GM23338 (cell line): ENCODE measurements around the gene MAPKAPK2. TPM values are rescaled to one million over a fixed set of nuclear protein-coding genes. Genes with fewer than 3 reads are reported as not detected.
"Not testable (repeated sequence)": the region's sequence is repeated elsewhere in the genome, so short reads cannot be mapped to it uniquely, and the experiment has no call there.

ENCODE experiments used
- ATAC-seq: fragments of 200-7000 bp; cut with Tn5 transposase; 3 replicates; pipeline ENCODE4 v1.9.1; 2020
- DNase-seq: peaks from one replicate; pipeline ENCODE4 v3.0.0-alpha.2; 2015; ENCODE audit warnings: low spot score
- H2AFZ ChIP-seq: fragments of 200-600 bp; sonication (generic); 2 replicates; pipeline ENCODE4 v1.8.0; 2016; ENCODE audit warnings: antibody characterized with exemption, mild to moderate bottlenecking, moderate library complexity
- H3F3A ChIP-seq: fragments of 200-600 bp; sonication (generic); replicated peaks from 2 replicates; pipeline ENCODE4 v1.8.0; 2017; ENCODE audit warnings: antibody characterized with exemption, mixed run types, low read depth
- H3K27ac ChIP-seq: fragments of 200-600 bp; sonication (generic); 2 replicates; pipeline ENCODE4 v1.6.1; 2016; ENCODE audit warnings: low read depth
- H3K27me3 ChIP-seq: fragments of 200-600 bp; sonication (generic); 2 replicates; pipeline ENCODE4 v1.8.0; 2016; ENCODE audit warnings: mild to moderate bottlenecking, mixed run types, moderate library complexity; ENCODE audit not compliant: insufficient read depth
- H3K36me3 ChIP-seq: fragments of 200-600 bp; sonication (generic); 2 replicates; pipeline ENCODE4 v1.8.0; 2016; ENCODE audit warnings: mild to moderate bottlenecking; ENCODE audit not compliant: insufficient read depth
- H3K4me1 ChIP-seq: fragments of 200-600 bp; sonication (generic); 2 replicates; pipeline ENCODE4 v1.8.0; 2016; ENCODE audit warnings: mild to moderate bottlenecking, moderate library complexity; ENCODE audit not compliant: insufficient read depth
- H3K4me2 ChIP-seq: fragments of 200-600 bp; sonication (generic); 2 replicates; pipeline ENCODE4 v1.7.1; 2017; ENCODE audit warnings: mixed run types
- H3K4me3 ChIP-seq: fragments of 200-600 bp; sonication (generic); 2 replicates; pipeline ENCODE4 v1.6.1; 2016; ENCODE audit warnings: mixed run types
- H3K79me2 ChIP-seq: fragments of 200-600 bp; sonication (generic); replicated peaks from 2 replicates; pipeline ENCODE4 v1.8.0; 2017; ENCODE audit warnings: mild to moderate bottlenecking; ENCODE audit not compliant: insufficient read depth
- H3K9me2 ChIP-seq: fragments of 200-600 bp; sonication (generic); 2 replicates; pipeline ENCODE4 v1.8.0; 2017; ENCODE audit not compliant: insufficient read depth
- H4K20me1 ChIP-seq: fragments of 200-600 bp; sonication (generic); replicated peaks from 2 replicates; pipeline ENCODE4 v1.8.0; 2017; ENCODE audit warnings: mild to moderate bottlenecking; ENCODE audit not compliant: insufficient read depth
- H3K27ac Mint-ChIP-seq: 2 replicates; pipeline ENCODE4 v1.8.0; 2020; ENCODE audit warnings: inconsistent platforms, mild to moderate bottlenecking, moderate library complexity, mixed read lengths
- H3K27me3 Mint-ChIP-seq: 3 replicates; pipeline ENCODE4 v1.8.0; 2022; ENCODE audit warnings: low read depth, mild to moderate bottlenecking, moderate library complexity, mixed read lengths, inconsistent platforms; ENCODE audit not compliant: insufficient read depth, poor library complexity
- H3K36me3 Mint-ChIP-seq: 3 replicates; pipeline ENCODE4 v1.8.0; 2021; ENCODE audit warnings: low read depth, mild to moderate bottlenecking, inconsistent platforms, moderate library complexity, mixed read lengths
- H3K4me1 Mint-ChIP-seq: 3 replicates; pipeline ENCODE4 v1.8.0; 2020; ENCODE audit warnings: mild to moderate bottlenecking, inconsistent platforms, mixed read lengths
- H3K4me3 Mint-ChIP-seq: 3 replicates; pipeline ENCODE4 v1.8.0; 2021; ENCODE audit warnings: moderate library complexity, mild to moderate bottlenecking, inconsistent platforms, mixed read lengths
- H3K9me3 Mint-ChIP-seq: 3 replicates; pipeline ENCODE4 v1.8.0; 2020; ENCODE audit warnings: moderate library complexity, mild to moderate bottlenecking, inconsistent platforms, mixed read lengths
- CREB1 ChIP-seq: fragments of 250-450 bp; sonication (Bioruptor Pico); IDR thresholded peaks from 2 replicates; pipeline ENCODE4 v1.5.0; 2020; ENCODE audit warnings: low read depth, mild to moderate bottlenecking, moderate library complexity
- CTCF ChIP-seq, 2 experiments: fragments of 200-600 bp in 1 of 2; sonication (generic) in 1 of 2; conservative IDR thresholded peaks; 2 replicates each; pipeline versions ENCODE4 v1.5.1 to v1.6.1; 2016 to 2017; ENCODE audit warnings: antibody characterized with exemption in 2 of 2, low read depth in 2 of 2, mild to moderate bottlenecking in 2 of 2, moderate library complexity in 1 of 2
- ETS1 ChIP-seq: IDR thresholded peaks from 2 replicates; pipeline ENCODE4 v1.6.1; 2016; ENCODE audit warnings: antibody characterized with exemption
- EZH2 ChIP-seq: fragments of 200-600 bp; sonication (generic); IDR thresholded peaks from one replicate; pipeline ENCODE4 v1.8.0; 2017; ENCODE audit warnings: antibody characterized with exemption, mild to moderate bottlenecking, low read depth; ENCODE audit not compliant: unreplicated experiment
- EZH2phosphoT487 ChIP-seq: fragments of 200-600 bp; sonication (generic); IDR thresholded peaks from one replicate; pipeline ENCODE4 v1.8.1; 2018; ENCODE audit warnings: antibody characterized with exemption; ENCODE audit not compliant: unreplicated experiment
- NANOG ChIP-seq: IDR thresholded peaks from 2 replicates; pipeline ENCODE4 v1.6.1; 2016; ENCODE audit warnings: antibody characterized with exemption, borderline replicate concordance
- POLR2AphosphoS5 ChIP-seq: IDR thresholded peaks from 2 replicates; pipeline ENCODE4 v1.6.1; 2016; ENCODE audit warnings: antibody characterized with exemption, low read depth
- REST ChIP-seq: IDR thresholded peaks from one replicate; pipeline ENCODE4 v1.6.1; 2018; ENCODE audit warnings: antibody characterized with exemption; ENCODE audit not compliant: unreplicated experiment
- ZNF114 ChIP-seq: fragments of 250-450 bp; sonication (Bioruptor Pico); IDR thresholded peaks from 2 replicates; pipeline ENCODE4 v1.5.0; 2020; ENCODE audit warnings: mild to moderate bottlenecking, moderate library complexity
- ZNF331 ChIP-seq: fragments of 250-450 bp; sonication (Bioruptor Pico); IDR thresholded peaks from 2 replicates; pipeline ENCODE4 v1.5.0; 2020; ENCODE audit warnings: low read depth, mild to moderate bottlenecking, moderate library complexity
- polyA plus RNA-seq: library from polyadenylated mRNA; unstranded; fragments of >200 nt; fragmentation: Nextera tagmentation; extraction: Ambion mirVana; gene quantifications from 2 replicates; pipeline ENCODE4 v1.2.1, GENCODE V29; 2016
- total RNA-seq: library from RNA; depleted of rRNA; stranded (reverse); fragments of >200 nt; shearing (Covaris generic); gene quantifications from 2 replicates; pipeline ENCODE4 v1.2.3, GENCODE V29; 2014

Gene MAPKAPK2
- total and polyA plus RNA-seq, 2 experiments from 2014 or later, result 10.1 to 30.4 TPM

- not testable (repeated sequence) for H3F3A ChIP-seq, H3K4me2 ChIP-seq, H2AFZ ChIP-seq, H3K4me3 Mint-ChIP-seq, H3K27ac Mint-ChIP-seq, H3K27ac ChIP-seq, H3K79me2 ChIP-seq, H3K4me3 ChIP-seq, DNase-seq, H4K20me1 ChIP-seq, H3K9me3 Mint-ChIP-seq, ATAC-seq, H3K36me3 ChIP-seq, H3K27me3 ChIP-seq, H3K27me3 Mint-ChIP-seq, H3K36me3 Mint-ChIP-seq
- peaks cover 20% of the 10 kb centered on the region for H3K4me1 Mint-ChIP-seq
- peaks cover 16% of the 10 kb centered on the region; the same call in 1 of the 2 replicates for H3K4me1 ChIP-seq
- H3K9me2 ChIP-seq, result 0 out of 2 replicates have a peak, but pooled peaks cover 12% of the 10 kb centered on the region
These were observed 81.1 kb downstream of the MAPKAPK2 start for GRCh38 chr1:206765771-206766170.

GRCh38 chr1:206766251-206766856, 81.6 kb downstream of the MAPKAPK2 start:
- ATAC-seq, result no peak
- Mint-ChIP-seq H3K27ac (no peak overlapping the region), H3K27me3 (peaks cover 6% of the 10 kb centered on the region), H3K4me1 (peaks cover 25% of the 10 kb centered on the region), H3K4me3 (no peak overlapping the region), H3K9me3 (no peaks in the 10 kb centered on the region), H3K36me3 (no peaks in the 10 kb centered on the region)
- no peak overlapping the region for H3K4me2 ChIP-seq
- H3K27me3 ChIP-seq, result no peaks in the 10 kb centered on the region
- H3K4me3 ChIP-seq, result no peak overlapping the region
- no peak overlapping the region for H2AFZ ChIP-seq
- no peaks in the 10 kb centered on the region for H3K36me3 ChIP-seq
- no peaks in the 10 kb centered on the region for H4K20me1 ChIP-seq
- no peak overlapping the region for H3K27ac ChIP-seq
- no peaks in the 10 kb centered on the region for H3F3A ChIP-seq
- no peaks in the 10 kb centered on the region for H3K79me2 ChIP-seq
- H3K9me2 ChIP-seq, result 0 out of 2 replicates have a peak, but pooled peaks cover 12% of the 10 kb centered on the region
- DNase-seq, result no peak
- peaks cover 16% of the 10 kb centered on the region; the same call in 1 of the 2 replicates for H3K4me1 ChIP-seq
- TF ChIP-seq ZNF114 (CRISPR knock-in tag) (no peak), CREB1 (no peak), NANOG (no peak), CTCF (conservative IDR thresholded peaks at IDR 0.05; ENCODE audit: low read depth in 2 of 2) (no peak), ZNF331 (no peak), EZH2phosphoT487 (no peak), REST (no peak), ETS1 (no peak), EZH2 (no peak), POLR2AphosphoS5 (no peak)
